ENCODE data around the gene ENGASE.

Gene ENGASE

GRCh38 chr17:79081571-79082276 lies 7.1 kb downstream of the ENGASE start:
- no peak for TF ChIP-seq CTCF (IDR thresholded peaks at IDR 0.05; ENCODE audit: insufficient read depth, low read length, poor library complexity, severe bottlenecking)
- Histone ChIP-seq H3K4me3 (replicated peaks; ENCODE audit: low read depth, low read length) (no peak overlapping the region), H3K27me3 (replicated peaks; ENCODE audit: control insufficient read depth, insufficient read depth, low read length) (no peaks in the 10 kb centered on the region), H3K36me3 (ENCODE audit: control insufficient read depth, insufficient read depth, low read length) (peaks cover 22% of the 10 kb centered on the region)
- no peak for DNase-seq (ENCODE audit: extremely low read depth, insufficient read length)

DNA sequence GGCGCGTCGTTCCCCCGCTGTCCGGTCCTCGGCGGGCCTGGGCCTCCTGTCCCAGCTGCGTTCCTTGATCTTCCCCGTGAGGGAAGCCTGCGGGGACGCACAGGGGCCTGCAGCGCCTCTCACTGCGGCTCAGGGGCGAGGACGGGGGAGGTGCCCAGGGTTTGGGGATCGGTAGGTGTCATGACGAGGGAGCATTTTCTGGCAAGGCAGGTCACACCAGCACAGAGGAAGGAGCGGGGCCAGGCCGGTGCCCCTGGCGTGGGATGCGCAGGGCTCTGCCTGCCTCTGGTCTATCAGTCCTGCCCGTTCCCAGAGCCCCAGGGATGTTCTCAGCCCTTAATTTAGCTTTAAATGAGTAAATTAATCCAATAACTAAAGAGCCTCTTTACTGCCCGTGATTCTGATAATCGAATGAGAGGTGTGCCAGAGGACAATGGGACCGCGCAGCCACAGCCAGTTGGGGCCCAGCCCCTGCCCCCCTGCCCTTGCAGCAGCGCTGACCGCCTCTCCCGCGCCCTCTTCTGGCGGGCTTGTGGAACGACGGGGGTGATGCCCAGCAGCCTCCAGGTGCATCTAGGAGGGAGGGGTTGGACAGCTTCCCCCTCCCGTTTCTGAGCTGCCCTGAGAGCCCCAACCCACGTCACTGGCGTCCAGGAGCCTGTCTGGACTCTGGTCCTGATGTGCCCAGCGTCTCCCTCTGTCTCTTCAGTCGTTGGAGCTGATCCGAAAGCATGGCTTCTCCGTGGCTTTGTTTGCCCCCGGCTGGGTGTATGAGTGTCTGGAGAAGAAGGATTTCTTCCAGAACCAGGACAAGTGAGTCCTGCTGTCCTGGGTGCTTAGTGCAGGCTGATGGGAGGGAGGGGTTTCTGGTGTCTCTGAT lies 7.9 kb downstream of the ENGASE start:
- H3K27me3 ChIP-seq (replicated peaks; ENCODE audit: control insufficient read depth, insufficient read depth, low read length), result no peaks in the 10 kb centered on the region
- peaks cover 22% of the 10 kb centered on the region for H3K36me3 ChIP-seq (ENCODE audit: control insufficient read depth, insufficient read depth, low read length)
- DNase-seq (ENCODE audit: extremely low read depth, insufficient read length), result no peak
- no peak overlapping the region for H3K4me3 ChIP-seq (replicated peaks; ENCODE audit: low read depth, low read length)
- TF ChIP-seq CTCF (IDR thresholded peaks at IDR 0.05; ENCODE audit: insufficient read depth, low read length, poor library complexity, severe bottlenecking), result peak; percentile 83

- H3K27me3 ChIP-seq (replicated peaks; ENCODE audit: control insufficient read depth, insufficient read depth, low read length), result no peaks in the 10 kb centered on the region
- no peak for DNase-seq (ENCODE audit: extremely low read depth, insufficient read length)
- no peak overlapping the region for H3K4me3 ChIP-seq (replicated peaks; ENCODE audit: low read depth, low read length)
- H3K36me3 ChIP-seq (ENCODE audit: control insufficient read depth, insufficient read depth, low read length), result peaks cover 20% of the 10 kb centered on the region
- TF ChIP-seq CTCF (IDR thresholded peaks at IDR 0.05; ENCODE audit: insufficient read depth, low read length, poor library complexity, severe bottlenecking), result no peak
These were observed 8.8 kb downstream of the ENGASE start for GRCh38 chr17:79083191-79083971.

DNA sequence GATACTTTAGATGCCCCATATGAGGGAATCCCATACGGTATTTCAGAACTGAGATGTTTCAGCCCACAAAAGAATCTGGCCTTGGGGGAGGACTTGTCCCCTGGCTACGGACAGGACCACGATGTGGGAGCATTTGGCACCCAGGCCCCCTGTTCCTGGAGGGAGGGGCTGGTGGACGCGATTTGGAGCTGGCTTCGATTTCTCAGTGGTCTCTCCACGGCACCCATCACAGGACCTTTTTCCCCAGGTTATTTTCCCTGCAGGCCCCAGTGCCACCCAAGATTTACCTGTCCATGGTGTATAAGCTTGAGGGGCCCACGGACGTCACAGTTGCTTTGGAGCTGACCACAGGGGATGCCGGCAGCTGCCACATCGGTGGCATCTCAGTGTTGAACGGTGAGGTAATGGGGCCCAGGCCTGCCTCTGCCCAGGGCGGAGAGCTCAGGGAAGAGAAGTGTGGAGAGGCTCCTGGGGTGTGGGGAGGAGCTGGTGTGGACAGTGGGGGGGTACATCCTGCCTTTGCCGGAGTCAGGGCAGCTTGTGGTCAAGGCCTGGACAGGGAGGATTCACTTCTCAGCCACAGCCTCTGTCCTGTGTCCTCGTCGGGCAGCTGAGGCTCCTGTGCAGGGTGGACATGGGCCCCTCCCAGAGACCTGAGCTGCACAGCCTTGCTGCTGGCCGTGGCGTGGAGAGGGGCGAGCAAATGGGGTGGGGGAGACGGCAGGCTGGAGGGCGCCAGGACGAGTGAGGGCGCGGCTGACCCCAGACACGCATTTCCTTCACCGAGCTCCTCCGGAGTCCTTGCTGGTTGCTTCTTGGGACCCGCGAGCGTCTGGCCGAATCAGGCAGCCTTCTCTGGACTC lies 9.9 kb downstream of the ENGASE start:
- H3K36me3 ChIP-seq (ENCODE audit: control insufficient read depth, insufficient read depth, low read length), result peaks cover 13% of the 10 kb centered on the region
- TF ChIP-seq CTCF (IDR thresholded peaks at IDR 0.05; ENCODE audit: insufficient read depth, low read length, poor library complexity, severe bottlenecking), result no peak
- no peak for DNase-seq (ENCODE audit: extremely low read depth, insufficient read length)
- no peak overlapping the region for H3K4me3 ChIP-seq (replicated peaks; ENCODE audit: low read depth, low read length)
- H3K27me3 ChIP-seq (replicated peaks; ENCODE audit: control insufficient read depth, insufficient read depth, low read length), result no peaks in the 10 kb centered on the region

Data from GM06990 (cell line).